GM23248 (cell line): ENCODE results near the gene FBXW8. TPM values are rescaled to one million over a fixed set of nuclear protein-coding genes. Genes with fewer than 3 reads are reported as not detected.

Source experiments
- DNase-seq: peaks from one replicate; pipeline ENCODE4 v3.0.0-alpha.2; 2015
- H2AFZ ChIP-seq: fragments of 200-600 bp; sonication (generic); 2 replicates; pipeline ENCODE4 v1.6.1; 2016; ENCODE audit warnings: antibody characterized with exemption
- H3F3A ChIP-seq: fragments of 200-600 bp; sonication (generic); 2 replicates; pipeline ENCODE4 v1.6.1; 2016; ENCODE audit warnings: mild to moderate bottlenecking, antibody characterized with exemption, mixed run types; ENCODE audit not compliant: insufficient read depth
- H3K27ac ChIP-seq: fragments of 200-600 bp; sonication (generic); 2 replicates; pipeline ENCODE4 v1.5.1; 2016; ENCODE audit warnings: mild to moderate bottlenecking
- H3K27me3 ChIP-seq: fragments of 200-600 bp; sonication (generic); replicated peaks from 2 replicates; pipeline ENCODE4 v1.6.1; 2016; ENCODE audit warnings: mild to moderate bottlenecking; ENCODE audit not compliant: insufficient read depth
- H3K36me3 ChIP-seq: fragments of 200-600 bp; sonication (generic); 2 replicates; pipeline ENCODE4 v1.6.1; 2016; ENCODE audit warnings: low read depth, mild to moderate bottlenecking
- H3K4me1 ChIP-seq: fragments of 200-600 bp; sonication (generic); 2 replicates; pipeline ENCODE4 v1.6.1; 2016; ENCODE audit warnings: mild to moderate bottlenecking; ENCODE audit not compliant: insufficient read depth
- H3K4me2 ChIP-seq: fragments of 200-600 bp; sonication (generic); one replicate; pipeline ENCODE4 v1.6.1; 2016; ENCODE audit warnings: mild to moderate bottlenecking; ENCODE audit not compliant: unreplicated experiment
- H3K4me3 ChIP-seq: fragments of 200-600 bp; sonication (generic); 2 replicates; pipeline ENCODE4 v1.5.1; 2016; ENCODE audit warnings: mild to moderate bottlenecking
- H3K79me2 ChIP-seq: fragments of 200-600 bp; sonication (generic); 2 replicates; pipeline ENCODE4 v1.6.1; 2016; ENCODE audit warnings: mild to moderate bottlenecking; ENCODE audit not compliant: insufficient read depth
- H3K9ac ChIP-seq: fragments of 200-600 bp; sonication (generic); 2 replicates; pipeline ENCODE4 v1.6.1; 2016; ENCODE audit warnings: mild to moderate bottlenecking
- H3K9me2 ChIP-seq: fragments of 200-600 bp; sonication (generic); 2 replicates; pipeline ENCODE4 v1.6.1; 2016; ENCODE audit warnings: mixed run types, mild to moderate bottlenecking, moderate library complexity; ENCODE audit not compliant: insufficient read depth
- H3K9me3 ChIP-seq: fragments of 200-600 bp; sonication (generic); one replicate; pipeline ENCODE4 v1.6.1; 2017; ENCODE audit warnings: low read depth
- H4K20me1 ChIP-seq: fragments of 200-600 bp; sonication (generic); 2 replicates; pipeline ENCODE4 v1.6.0; 2016; ENCODE audit not compliant: insufficient read depth
- EZH2 ChIP-seq: fragments of 200-600 bp; sonication (generic); IDR thresholded peaks from 2 replicates; pipeline ENCODE4 v1.6.1; 2018; ENCODE audit warnings: antibody characterized with exemption, mild to moderate bottlenecking; ENCODE audit not compliant: insufficient read depth, poor library complexity, severe bottlenecking
- EZH2phosphoT487 ChIP-seq: fragments of 200-600 bp; sonication (generic); IDR thresholded peaks from 2 replicates; pipeline ENCODE4 v1.6.1; 2018; ENCODE audit warnings: antibody characterized with exemption, moderate library complexity, mild to moderate bottlenecking, low read depth; ENCODE audit not compliant: insufficient read depth
- WGBS, 2 experiments: methylation state at CpG; one replicate each; pipeline ENCODE4 v1.1.6; 2015 to 2017; ENCODE audit warnings: low lambda C conversion rate in 2 of 2, low coverage in 1 of 2; ENCODE audit errors: missing lambda C conversion rate in 2 of 2; 5-methylcytosine and 5-hydroxymethylcytosine counted together
- in situ Hi-C: fragments of 300-500 bp; cut with MboI; formaldehyde crosslinking; loops from 2 replicates; pipeline ENCODE4 v1.15.0; 2020
- polyA plus RNA-seq: library from polyadenylated mRNA; unstranded; fragments of >200 nt; fragmentation: Nextera tagmentation; extraction: Ambion mirVana; gene quantifications from 2 replicates; pipeline ENCODE4 v1.2.1, GENCODE V29; 2016
- total RNA-seq: library from RNA; depleted of rRNA; stranded (reverse); fragments of >200 nt; shearing (Covaris generic); gene quantifications from 2 replicates; pipeline ENCODE4 v1.2.3, GENCODE V29; 2014

The FBXW8 gene
- total and polyA plus RNA-seq, 2 experiments from 2014 or later = 12.7 to 23.1 TPM

GRCh38 chr12:117033382-117034221, 122.9 kb downstream of the FBXW8 start:
- Histone ChIP-seq H3K9me3 (no peaks in the 10 kb centered on the region), H4K20me1 (no peaks in the 10 kb centered on the region), H3K9ac (no peak overlapping the region), H3K36me3 (peaks cover 14% of the 10 kb centered on the region; the same call in 1 of the 2 replicates), H3K79me2 (no peaks in the 10 kb centered on the region), H3K9me2 (no peaks in the 10 kb centered on the region), H3F3A (no peaks in the 10 kb centered on the region), H3K4me2 (no peak overlapping the region), H3K27me3 (no peaks in the 10 kb centered on the region; the same call in 1 of the 2 replicates), H2AFZ (no peak overlapping the region), H3K4me3 (no peak overlapping the region), H3K27ac (no peak overlapping the region), H3K4me1 (no peaks in the 10 kb centered on the region)
- DNase-seq = no peak
- TF ChIP-seq EZH2 (no peak), EZH2phosphoT487 (no peak)
- WGBS, 2 experiments = 40 to 46% methylated on average over 24 of the region's 24 CpGs
- in situ Hi-C loops = no loop called here

GRCh38 chr12:117034249-117034648, 123.5 kb downstream of the FBXW8 start:
- Histone ChIP-seq H2AFZ (no peak overlapping the region), H3K4me1 (no peaks in the 10 kb centered on the region), H3F3A (no peaks in the 10 kb centered on the region), H3K4me3 (no peak overlapping the region), H3K36me3 (peaks cover 7% of the 10 kb centered on the region; the same call in 1 of the 2 replicates), H3K79me2 (no peaks in the 10 kb centered on the region), H3K4me2 (no peak overlapping the region), H3K27ac (no peak overlapping the region), H3K27me3 (no peaks in the 10 kb centered on the region; the same call in 1 of the 2 replicates), H4K20me1 (no peaks in the 10 kb centered on the region), H3K9me2 (no peaks in the 10 kb centered on the region), H3K9ac (no peak overlapping the region), H3K9me3 (no peaks in the 10 kb centered on the region)
- TF ChIP-seq EZH2 (no peak), EZH2phosphoT487 (no peak)
- in situ Hi-C loops = no loop called here
- DNase-seq = no peak
- WGBS, 2 experiments = 74 to 82% methylated on average over 10 of the region's 10 CpGs

- Histone ChIP-seq H4K20me1 (no peaks in the 10 kb centered on the region), H3K4me3 (no peak overlapping the region), H3K27me3 (no peaks in the 10 kb centered on the region; the same call in 1 of the 2 replicates), H3K9me3 (no peaks in the 10 kb centered on the region), H3F3A (no peaks in the 10 kb centered on the region), H3K4me1 (no peaks in the 10 kb centered on the region), H3K27ac (no peak overlapping the region), H2AFZ (no peak overlapping the region), H3K9me2 (no peaks in the 10 kb centered on the region), H3K4me2 (no peak overlapping the region), H3K36me3 (peaks cover 7% of the 10 kb centered on the region; the same call in 1 of the 2 replicates), H3K79me2 (no peaks in the 10 kb centered on the region), H3K9ac (no peak overlapping the region)
- WGBS, 2 experiments = 76 to 81% methylated on average over 17 of the region's 17 CpGs
- DNase-seq = no peak
- no peak for TF ChIP-seq EZH2
- TF ChIP-seq EZH2phosphoT487 = no peak
- in situ Hi-C loops = no loop called here
Observed at GRCh38 chr12:117034701-117035151, 124.0 kb downstream of the FBXW8 start.

- H4K20me1 ChIP-seq = no peaks in the 10 kb centered on the region
- H3K36me3 ChIP-seq = peaks cover 2% of the 10 kb centered on the region; the same call in 1 of the 2 replicates
- 72 to 79% methylated on average over 7 to 8 of the region's 8 CpGs for WGBS, 2 experiments
- DNase-seq = no peak
- TF ChIP-seq EZH2phosphoT487 = no peak
- no peak for TF ChIP-seq EZH2
- no peaks in the 10 kb centered on the region for H3K79me2 ChIP-seq
- H3K9me3 ChIP-seq = no peaks in the 10 kb centered on the region
- H3K4me1 ChIP-seq = no peaks in the 10 kb centered on the region
- no peak overlapping the region for H2AFZ ChIP-seq
- H3K27ac ChIP-seq = no peak overlapping the region
- H3K4me2 ChIP-seq = no peak overlapping the region
- no peak overlapping the region for H3K9ac ChIP-seq
- no peaks in the 10 kb centered on the region for H3K9me2 ChIP-seq
- H3F3A ChIP-seq = no peaks in the 10 kb centered on the region
- H3K4me3 ChIP-seq = no peak overlapping the region
- in situ Hi-C loops = no loop called here
- H3K27me3 ChIP-seq = no peaks in the 10 kb centered on the region; the same call in 1 of the 2 replicates
Observed at GRCh38 chr12:117035287-117035686, 124.5 kb downstream of the FBXW8 start.
